ENCODE measurements around the gene ADAM15.

- TF ChIP-seq TAF7 (optimal IDR thresholded peaks at IDR 0.05; ENCODE audit: borderline replicate concordance, low read depth, low read length): no peak
- TF ChIP-seq POLR2A (IDR thresholded peaks at IDR 0.05; ENCODE audit: control extremely low read depth in 1 of 2, low read depth in 2 of 2, low read length in 2 of 2): no peak
- TF ChIP-seq CTCF (IDR thresholded peaks at IDR 0.05; ENCODE audit: control extremely low read depth in 1 of 3, insufficient read depth in 1 of 3, low read depth in 1 of 3, low read length in 3 of 3): no peak
- TF ChIP-seq EZH2 (IDR thresholded peaks at IDR 0.05; ENCODE audit: low read depth, low read length, severe bottlenecking): no peak
- no peak for TF ChIP-seq TCF12 (IDR thresholded peaks at IDR 0.05; ENCODE audit: low read depth, low read length)
- TF ChIP-seq ATF3 (IDR thresholded peaks at IDR 0.05; ENCODE audit: insufficient read depth, low read depth, low read length): no peak
- TF ChIP-seq ZNF274 (IDR thresholded peaks at IDR 0.05; ENCODE audit: borderline replicate concordance, extremely low read depth, low read length): no peak
- TF ChIP-seq GABPA (IDR thresholded peaks at IDR 0.05; ENCODE audit: borderline replicate concordance, insufficient read depth, low read length): no peak
- no peak for TF ChIP-seq CREB1 (IDR thresholded peaks at IDR 0.05)
These were observed 54.5 kb downstream of the ADAM15 start for GRCh38 chr1:155105604-155106011.

All from H1 (cell line).